ENCODE measurements around the gene SLC19A2.

The SLC19A2 gene

GRCh38 chr1:169523904-169524303 is 38.2 kb upstream of the SLC19A2 start:
- intact Hi-C loops (cut with DNase I; ENCODE audit: low total_unique reads), result no loop called here
- H3K9me3 ChIP-seq, result no peaks in the 10 kb centered on the region
- no peak overlapping the region for H3K27ac ChIP-seq
- TF ChIP-seq CTCF (IDR thresholded peaks at IDR 0.05), result no peak
- H3K4me3 ChIP-seq, result no peak overlapping the region
- no peaks in the 10 kb centered on the region for H3K27me3 ChIP-seq
- no peaks in the 10 kb centered on the region for H3K36me3 ChIP-seq
- H3K4me1 ChIP-seq, result peaks cover 0 to 7% (median 0%) of the 10 kb centered on the region in 4 donors
- DNase-seq, result no peak

- no peaks in the 10 kb centered on the region for H3K36me3 ChIP-seq
- no peaks in the 10 kb centered on the region for H3K4me1 ChIP-seq
- H3K4me3 ChIP-seq, result no peak overlapping the region
- no peaks in the 10 kb centered on the region for H3K9me3 ChIP-seq
- no peak for TF ChIP-seq CTCF (IDR thresholded peaks at IDR 0.05)
- no peak overlapping the region for H3K27ac ChIP-seq
- H3K27me3 ChIP-seq, result no peaks in the 10 kb centered on the region
- intact Hi-C loops (cut with DNase I; ENCODE audit: low total_unique reads), result no loop called here
- DNase-seq, result no peak
Measured at GRCh38 chr1:169521226-169521625, 35.5 kb upstream of the SLC19A2 start.

- H3K27me3 ChIP-seq, result no peaks in the 10 kb centered on the region
- intact Hi-C loops (cut with DNase I; ENCODE audit: low total_unique reads), result no loop called here
- DNase-seq, result no peak
- H3K36me3 ChIP-seq, result no peaks in the 10 kb centered on the region
- no peak overlapping the region for H3K4me3 ChIP-seq
- H3K27ac ChIP-seq, result no peak overlapping the region
- no peaks in the 10 kb centered on the region for H3K9me3 ChIP-seq
- TF ChIP-seq CTCF (IDR thresholded peaks at IDR 0.05), result no peak
- peaks cover 0 to 9% (median 1%) of the 10 kb centered on the region in 4 donors for H3K4me1 ChIP-seq
Measured at GRCh38 chr1:169517558-169518186, 31.9 kb upstream of the SLC19A2 start.

GRCh38 chr1:169515641-169516040 is 29.9 kb upstream of the SLC19A2 start:
- intact Hi-C loops (cut with DNase I; ENCODE audit: low total_unique reads), result no loop called here
- no peak for TF ChIP-seq CTCF (IDR thresholded peaks at IDR 0.05)
- Histone ChIP-seq H3K36me3 (no peaks in the 10 kb centered on the region), H3K4me3 (no peak overlapping the region), H3K9me3 (no peaks in the 10 kb centered on the region), H3K27me3 (no peaks in the 10 kb centered on the region), H3K27ac (no peak overlapping the region), H3K4me1 (peaks cover 0 to 23% (median 8%) of the 10 kb centered on the region in 4 donors)
- no peak for DNase-seq

- Histone ChIP-seq H3K36me3 (no peaks in the 10 kb centered on the region), H3K27ac (no peak overlapping the region), H3K4me3 (no peak overlapping the region), H3K27me3 (no peaks in the 10 kb centered on the region), H3K9me3 (no peaks in the 10 kb centered on the region), H3K4me1 (peaks cover 0 to 27% (median 9%) of the 10 kb centered on the region in 4 donors)
- intact Hi-C loops (cut with DNase I; ENCODE audit: low total_unique reads), result no loop called here
- DNase-seq, result no peak
- no peak for TF ChIP-seq CTCF (IDR thresholded peaks at IDR 0.05)
Measured at GRCh38 chr1:169514566-169515270, 29.0 kb upstream of the SLC19A2 start.
